ENCODE measurements around the gene ADNP.

Gene ADNP

DNA sequence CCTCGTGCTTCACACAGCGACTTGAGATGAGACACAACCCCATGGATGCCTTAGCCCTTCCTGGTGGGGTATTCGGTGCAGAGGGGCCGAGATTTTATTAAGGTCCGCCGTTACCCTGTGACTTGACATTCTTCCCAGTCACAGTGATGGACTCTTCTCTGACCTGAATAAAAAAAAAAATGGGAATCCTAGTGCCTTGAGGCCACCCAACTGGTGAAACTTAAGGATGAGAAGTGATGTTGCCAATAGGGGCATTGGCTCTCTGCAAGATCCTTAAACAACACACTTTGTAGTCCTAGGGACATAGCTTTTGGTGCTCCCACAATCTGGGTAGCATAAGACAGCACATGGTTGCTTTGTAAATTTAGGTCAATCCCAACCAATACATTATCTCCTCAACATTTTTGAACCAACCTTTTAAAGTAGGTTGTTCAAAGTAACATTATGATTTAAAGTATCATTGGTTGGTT lies 814 bp upstream of the ADNP start:
- no peak for DNase-seq

DNA sequence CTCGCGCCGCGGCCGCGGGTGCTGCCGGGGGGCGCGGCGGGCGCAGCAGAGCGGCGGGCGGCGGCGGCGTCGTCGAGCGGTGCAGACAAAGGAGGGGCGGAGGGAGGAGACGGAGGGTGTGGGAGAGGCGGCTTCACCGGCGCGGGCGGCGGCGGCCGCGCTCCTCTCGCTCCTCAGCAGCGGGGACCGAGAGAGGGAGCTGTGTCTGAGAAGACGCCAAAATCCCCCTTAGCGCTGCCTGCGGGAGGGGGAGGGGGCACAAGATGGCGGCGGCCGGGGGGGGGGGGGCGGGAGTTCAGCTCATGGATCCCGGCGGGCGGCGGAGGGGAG lies 296 bp downstream of the ADNP start:
- no peak for DNase-seq

DNA sequence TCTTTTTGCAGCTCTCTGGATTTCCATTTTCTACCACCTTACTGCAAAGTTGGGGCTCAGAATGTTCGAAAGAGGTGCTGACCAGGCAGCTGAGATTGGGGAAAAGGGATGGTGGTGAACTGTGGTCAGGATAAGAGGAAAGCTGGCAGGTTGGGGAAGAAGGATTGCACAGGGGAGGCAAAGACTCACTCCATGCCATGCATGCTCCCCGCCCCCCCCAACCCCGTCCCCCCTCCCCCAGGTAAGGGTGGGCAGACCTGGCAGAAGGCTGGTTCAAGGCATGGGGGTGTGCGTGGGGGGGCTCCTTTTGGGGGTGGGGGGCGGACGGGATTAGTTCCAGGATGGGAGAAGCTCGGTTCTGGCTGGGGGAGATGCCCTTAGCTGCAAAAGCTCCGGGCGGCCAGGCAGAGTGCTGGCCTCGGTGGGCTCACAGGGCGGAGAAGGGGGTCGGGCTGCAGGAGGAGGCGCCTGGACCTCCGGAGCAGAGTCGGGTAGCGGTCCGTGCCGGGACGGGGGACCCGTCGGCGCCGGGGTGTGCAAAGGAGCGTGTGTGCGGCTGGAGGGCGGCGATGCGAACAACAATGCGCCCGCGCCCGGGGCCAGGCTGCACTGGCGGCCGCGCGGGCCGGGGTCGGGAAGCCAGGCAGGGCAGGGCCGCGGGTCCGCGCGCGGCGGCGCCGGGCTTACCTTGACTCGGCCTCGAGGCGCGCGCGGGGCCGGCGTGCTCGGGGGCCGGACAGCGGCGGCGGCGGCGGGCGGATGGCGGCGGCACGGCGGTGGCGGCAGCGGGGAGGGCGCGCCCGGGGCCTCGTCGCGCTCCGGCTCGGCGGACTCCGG lies 880 bp downstream of the ADNP start:
- DNase-seq: peak in 1 of 2 experiments; percentile 30

DNA sequence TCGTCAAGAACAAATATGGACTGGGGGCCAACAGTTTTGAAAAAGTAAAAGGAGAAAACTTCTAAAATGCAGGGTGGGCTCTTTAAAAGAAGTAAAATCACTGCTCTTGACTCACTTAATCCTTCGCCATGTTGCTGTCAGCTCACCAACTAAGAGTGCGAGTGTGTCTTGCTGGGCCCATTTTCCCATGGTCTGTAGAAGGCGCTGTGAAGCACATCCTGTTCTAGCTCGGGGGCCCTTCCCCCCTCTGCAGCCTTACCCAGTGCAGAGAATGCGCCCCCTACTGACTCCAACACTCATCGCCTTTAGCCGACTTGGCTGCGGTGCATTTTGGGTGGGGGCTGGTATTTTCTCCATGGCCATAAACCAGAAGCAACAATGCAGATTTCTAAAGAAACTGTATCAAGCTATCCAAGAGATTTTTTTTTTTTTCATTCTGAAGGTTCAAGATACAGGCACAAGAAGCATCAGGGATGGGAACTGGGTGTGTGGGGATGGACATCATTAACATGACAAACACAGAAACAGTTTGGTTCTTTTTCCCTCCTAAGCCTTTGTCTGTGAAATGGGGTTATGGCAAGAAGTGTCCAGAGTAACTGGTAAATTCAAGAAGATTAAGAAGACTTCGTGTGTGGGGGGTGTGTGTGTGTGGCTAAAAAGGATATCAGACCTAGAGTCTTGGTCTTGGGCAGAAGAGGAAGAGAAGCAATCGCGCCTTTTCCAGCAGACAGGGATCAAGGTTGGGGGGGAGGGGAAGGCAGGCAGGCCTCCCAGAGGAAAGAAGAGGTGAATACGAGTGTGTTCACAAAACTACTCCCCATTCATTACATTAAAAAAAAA lies 1.7 kb downstream of the ADNP start:
- peak; percentile 94 to 96 for DNase-seq

DNA sequence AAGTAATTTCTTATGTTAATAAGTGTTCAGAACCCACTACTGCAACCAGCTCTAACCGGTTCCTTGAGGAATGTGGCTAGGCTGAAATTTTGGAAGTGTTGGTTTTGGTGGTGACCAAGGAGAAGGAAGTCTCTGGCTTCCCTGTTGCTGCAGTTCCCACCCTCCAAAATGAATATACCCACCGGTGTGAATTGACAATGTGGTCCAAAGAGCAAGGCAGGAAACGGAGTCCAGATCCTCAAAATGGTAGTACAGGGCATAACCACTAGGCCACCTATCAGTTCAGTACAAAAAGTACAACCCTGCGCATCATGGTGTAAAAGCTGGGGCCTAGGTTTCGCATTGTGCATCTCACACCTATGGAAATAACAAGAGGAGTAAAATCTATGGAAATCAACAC lies 2.8 kb downstream of the ADNP start:
- DNase-seq: no peak

DNA sequence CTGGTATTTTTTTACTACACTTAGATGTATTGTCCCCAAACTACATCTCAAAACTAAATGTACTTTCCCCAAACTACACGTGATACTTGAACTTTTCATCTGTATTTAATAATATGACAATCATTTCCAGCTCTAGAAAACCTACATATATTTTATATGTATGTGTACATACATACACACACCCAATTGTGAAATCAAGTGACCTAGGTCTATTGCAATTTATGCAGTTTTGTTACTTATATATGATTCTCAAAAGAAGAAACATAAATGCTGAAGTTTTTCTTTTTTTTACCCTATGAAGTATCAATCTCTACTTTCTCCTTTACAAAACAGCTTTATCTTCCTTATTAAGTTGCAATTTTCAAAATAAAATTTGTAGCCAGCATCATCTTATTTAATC lies 4.7 kb downstream of the ADNP start:
- no peak for DNase-seq

DNA sequence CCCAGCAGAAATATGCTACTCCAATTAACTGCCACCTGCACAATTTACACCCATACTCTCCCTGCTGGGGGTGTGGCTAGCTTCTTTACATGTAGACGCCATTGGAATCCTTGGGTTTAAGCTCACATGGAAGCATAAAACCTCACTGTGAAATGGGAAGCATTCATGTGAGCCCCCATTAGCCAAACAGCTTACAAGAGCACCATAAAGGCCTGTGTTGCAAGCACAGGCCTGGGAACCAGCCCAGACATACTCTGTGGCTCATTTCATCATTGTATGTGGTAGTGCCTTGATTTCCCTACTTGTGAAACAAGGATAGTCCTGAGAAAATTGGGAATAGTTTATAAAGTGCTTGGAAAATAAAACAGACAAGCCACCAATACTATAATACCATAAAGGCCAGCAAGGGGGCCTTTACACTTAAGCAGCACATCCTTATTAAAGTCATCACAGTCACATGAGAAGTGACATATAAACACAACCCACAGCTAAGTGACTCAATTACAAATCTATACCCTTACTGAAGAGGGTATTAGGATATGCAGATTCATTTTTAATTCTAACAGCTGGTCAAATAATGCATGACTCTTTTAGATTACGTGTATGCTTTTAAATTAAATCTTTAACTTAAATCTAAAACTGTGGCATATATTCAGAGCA lies 6.8 kb downstream of the ADNP start:
- no peak for DNase-seq

DNA sequence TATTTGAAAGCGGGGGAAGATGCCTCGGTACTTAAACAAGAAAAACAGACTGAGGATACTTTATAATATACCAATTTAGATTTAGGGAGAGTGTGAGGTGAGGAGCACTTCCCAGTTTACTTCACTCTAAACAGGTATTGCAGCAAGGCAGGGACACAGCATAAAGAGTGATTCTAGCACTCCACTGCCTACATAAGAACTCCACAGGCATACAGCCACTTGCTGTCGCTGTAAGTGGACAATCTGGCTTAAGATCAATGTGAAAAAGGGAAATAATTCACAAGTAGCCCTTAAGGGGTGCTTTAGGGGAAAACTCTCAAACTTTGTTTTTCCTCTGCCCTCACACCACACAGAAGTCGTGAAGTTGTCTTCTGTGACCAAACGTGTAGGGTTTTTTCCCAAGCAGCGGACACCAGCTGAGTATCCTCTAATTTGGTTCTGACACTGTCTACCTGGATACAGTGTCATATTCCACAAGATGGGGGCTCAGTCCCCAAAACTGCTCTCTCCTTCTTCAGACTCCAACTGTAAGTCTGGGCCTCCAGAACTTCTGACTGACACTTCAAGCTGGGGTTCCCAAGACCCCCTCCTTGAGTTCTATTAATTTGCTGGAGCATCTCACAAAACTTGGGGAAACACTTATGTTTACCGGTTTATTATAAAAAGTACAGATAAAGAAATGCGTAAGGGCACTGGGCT lies 9.3 kb downstream of the ADNP start:
- no peak for DNase-seq

DNA sequence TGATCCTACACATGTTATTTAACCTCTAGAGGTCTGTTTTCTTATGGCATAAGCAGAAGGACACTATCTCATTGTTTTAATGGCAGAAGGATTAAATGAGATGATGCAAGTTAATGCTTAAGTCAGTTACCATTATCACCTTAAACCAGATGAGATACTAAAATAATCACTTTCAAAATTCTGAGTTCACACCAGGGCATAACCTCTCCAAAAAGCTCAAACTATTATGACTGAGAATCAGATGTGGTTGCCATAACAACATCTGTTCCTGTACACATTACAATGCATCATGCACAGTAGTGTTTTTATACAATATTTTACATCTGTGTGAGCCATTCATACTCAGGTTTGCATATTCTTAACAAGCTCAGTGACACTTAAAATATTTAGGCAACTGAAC lies 10.2 kb downstream of the ADNP start:
- DNase-seq: no peak

DNA sequence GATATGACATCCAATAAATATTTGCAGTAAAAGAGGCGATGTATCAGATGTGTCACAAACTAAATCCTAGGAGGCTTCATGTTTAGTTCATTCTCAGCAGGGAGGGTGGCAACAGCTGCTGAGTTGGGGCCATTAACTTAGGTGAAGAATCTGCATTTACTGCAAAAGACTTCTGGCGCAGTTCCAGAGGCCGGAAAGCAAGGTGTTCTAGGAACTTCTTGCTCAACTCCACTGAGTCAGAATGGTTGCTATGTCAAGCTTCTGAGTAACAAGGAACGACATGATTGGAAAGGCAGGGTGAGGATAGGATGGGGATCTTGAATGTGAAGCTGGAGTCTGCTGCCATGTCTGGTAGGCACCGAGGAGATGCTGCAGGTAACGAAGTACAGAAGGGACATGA lies 11.7 kb downstream of the ADNP start:
- DNase-seq: peak in 1 of 2 experiments; percentile 13

DNA sequence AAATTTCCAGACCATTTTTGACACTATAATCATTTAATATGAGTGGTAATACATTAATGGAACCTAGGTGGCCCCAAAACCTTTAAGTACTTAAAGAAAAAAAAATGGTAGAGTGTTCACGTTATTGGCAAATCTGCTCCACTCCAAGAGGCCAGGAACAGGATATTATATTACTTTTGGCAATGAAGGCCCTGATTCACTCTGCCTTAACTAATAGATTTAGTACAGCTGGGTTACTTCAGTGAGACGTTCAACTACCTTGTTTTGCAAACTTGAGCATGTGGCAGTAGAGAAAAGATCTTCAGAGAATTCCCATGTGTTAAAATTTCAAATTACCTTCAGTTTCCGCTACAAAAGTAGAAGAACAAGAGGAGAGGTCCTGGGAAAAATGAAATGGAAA lies 12.8 kb downstream of the ADNP start:
- peak; percentile 27 to 30 for DNase-seq

DNA sequence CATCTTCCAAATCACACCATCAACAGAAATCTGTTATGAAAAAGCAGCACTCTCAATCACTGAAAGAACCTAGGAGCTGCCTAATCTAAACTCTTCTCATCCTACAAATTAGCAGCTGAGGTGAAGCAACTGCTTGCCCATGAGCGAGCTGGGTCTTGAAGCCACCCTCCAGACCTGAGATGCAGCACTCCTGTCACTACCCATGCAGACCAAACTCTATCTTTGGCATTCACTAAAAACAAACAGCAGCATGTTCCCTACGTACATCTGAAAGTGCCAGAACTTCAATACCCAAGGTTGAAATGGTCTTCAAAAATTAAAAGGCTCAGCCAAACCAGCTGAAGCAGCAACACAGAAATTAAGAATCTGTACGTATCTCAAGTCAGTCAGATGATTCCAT lies 14.3 kb downstream of the ADNP start:
- DNase-seq: no peak

DNA sequence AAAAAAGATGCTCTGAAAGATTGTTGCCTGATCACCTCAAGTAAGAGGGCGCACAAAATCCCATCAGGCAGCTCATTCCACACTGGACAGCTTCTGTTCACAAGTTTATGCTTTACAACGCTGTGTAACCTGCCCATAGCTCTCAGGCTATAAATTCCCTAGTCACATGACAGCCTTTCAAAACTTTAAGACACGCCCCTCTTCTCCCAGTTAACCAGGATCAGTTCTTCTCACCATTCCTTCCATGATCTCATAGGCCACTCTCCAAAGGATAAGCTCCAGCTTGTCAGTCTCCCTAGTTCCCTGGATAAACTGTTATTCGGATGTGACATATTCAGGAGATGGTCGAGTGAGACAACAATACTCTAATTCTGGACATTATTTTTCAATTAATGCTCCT lies 15.0 kb downstream of the ADNP start:
- DNase-seq: no peak

DNA sequence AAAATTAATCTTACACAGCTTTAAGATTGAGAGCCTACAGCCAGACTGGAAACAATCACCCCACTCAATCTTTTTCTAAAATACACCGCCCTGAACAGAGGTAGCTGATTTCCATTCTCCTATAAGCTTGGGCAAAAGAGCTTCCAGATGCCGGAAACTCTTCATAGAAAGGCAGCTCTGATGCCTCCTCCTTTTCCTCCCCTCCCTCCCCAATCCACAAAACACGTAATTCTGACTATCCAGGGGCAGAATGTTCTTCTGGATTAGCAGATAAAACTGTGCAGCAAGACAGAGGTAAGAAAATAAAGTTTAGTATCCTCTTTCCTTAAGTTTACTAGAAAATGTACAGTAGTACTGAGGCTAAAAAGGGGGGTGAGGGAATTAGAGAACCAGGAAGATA lies 15.8 kb downstream of the ADNP start:
- no peak for DNase-seq

DNA sequence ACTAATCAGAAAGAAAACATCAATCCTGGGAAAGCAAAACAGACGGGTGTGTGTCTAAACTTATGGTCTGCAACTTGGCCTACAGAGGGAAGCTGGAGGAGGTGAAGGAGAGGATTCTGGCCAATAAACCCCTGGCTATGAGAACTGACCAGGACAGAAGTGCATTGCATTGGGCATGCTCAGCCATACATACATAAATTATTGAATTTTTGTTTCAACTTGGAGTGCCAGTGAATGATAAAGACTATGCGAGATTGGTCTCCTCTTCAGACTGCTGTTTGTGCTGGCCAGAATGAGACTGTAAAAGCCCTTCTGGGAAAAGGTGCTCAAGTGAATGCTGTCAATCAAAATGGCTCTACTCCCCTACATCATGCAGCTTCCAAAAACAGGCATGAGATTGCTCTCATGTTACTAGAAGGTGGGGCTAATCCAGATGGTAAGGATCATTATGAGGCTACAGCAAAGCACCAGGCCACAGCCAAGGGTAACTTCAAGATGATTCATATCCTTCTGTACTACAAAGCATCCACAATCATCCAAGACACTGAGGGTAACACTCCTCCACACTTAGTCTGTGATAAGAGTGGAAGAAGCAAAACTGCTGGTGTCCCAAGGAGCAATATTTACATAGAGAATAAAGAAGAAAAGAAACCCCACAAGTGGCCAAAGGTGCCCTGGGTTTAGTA lies 17.4 kb downstream of the ADNP start:
- DNase-seq: peak in 1 of 2 experiments; percentile 28

DNA sequence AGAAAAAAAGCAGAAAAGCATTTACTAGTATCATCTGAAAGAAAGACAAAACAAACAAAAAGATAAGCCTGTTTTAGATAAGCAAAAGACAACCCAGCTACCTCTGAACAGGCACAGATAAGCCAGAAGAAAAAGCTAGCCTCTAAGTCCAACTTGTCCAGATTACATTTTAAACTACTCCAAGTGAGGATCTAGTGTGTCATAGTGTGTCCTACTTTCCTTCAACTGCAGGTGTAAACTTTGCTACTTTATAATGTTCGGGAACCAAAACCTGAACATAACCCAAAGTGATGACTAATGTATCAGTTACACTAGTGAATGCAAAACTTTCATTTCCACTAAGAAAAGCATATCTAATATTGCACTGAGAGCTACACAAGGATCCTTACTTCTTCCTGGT lies 19.5 kb downstream of the ADNP start:
- no peak for DNase-seq

DNA sequence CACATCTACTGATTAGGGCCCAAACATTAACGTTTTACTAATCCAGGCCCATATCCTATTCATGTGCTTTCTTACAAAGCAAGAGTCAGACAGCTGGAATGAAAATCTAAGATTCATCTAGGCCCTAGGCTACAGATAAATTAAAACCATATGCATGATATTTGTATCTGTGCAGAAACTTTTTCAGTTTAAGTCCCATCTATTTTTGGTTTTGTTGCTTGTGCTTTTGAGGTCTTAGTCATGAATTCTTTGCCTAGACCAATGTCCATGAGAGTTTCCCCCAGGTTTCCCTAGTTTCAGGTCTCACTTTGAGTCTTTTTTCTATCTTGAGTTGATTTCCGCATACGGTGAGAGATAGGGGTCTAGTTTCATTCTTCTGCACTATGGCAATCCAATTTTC lies 20.2 kb downstream of the ADNP start:
- no peak for DNase-seq

DNA sequence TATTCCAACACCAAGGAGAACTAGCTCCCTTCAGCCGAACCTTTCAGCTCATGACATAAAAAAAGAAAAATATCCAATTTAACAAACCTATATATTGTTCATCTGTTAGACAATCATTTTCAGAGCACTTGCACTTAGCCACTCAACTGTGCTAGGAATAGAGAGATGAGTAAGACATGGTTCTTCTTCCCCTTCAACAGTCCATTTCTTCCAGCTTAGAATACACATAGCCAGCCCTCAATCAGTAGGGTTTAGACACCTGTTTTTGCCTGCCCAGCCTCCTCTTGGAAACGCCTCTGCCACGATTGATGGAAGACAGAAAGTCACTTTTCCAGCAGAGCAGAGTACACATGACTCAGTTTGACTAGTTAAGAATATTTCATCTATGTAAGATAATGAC lies 21.8 kb downstream of the ADNP start:
- DNase-seq: no peak

DNA sequence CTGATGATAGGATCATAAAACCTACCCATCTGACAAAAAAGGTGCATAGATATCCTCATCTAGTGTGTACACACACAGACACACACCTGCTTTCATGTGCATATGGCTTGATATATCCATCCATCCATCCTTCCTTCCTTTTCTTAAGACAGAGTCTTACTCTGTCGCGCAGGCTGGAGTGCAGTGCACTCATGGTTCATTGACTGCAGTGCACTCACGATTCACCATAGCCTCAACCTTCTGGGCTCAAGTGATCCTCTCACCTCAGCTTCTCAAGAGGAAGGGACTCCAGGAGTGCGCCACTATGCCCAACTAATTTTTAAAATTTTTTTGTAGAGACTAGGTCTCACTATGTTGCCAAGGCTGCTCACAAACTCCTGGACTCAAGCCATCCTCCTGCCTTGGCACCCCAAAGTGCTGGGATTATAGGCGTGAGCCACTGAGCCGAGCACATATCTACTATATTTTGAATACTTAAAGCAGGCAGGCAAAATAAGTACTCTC lies 27.1 kb downstream of the ADNP start:
- no peak for DNase-seq

DNA sequence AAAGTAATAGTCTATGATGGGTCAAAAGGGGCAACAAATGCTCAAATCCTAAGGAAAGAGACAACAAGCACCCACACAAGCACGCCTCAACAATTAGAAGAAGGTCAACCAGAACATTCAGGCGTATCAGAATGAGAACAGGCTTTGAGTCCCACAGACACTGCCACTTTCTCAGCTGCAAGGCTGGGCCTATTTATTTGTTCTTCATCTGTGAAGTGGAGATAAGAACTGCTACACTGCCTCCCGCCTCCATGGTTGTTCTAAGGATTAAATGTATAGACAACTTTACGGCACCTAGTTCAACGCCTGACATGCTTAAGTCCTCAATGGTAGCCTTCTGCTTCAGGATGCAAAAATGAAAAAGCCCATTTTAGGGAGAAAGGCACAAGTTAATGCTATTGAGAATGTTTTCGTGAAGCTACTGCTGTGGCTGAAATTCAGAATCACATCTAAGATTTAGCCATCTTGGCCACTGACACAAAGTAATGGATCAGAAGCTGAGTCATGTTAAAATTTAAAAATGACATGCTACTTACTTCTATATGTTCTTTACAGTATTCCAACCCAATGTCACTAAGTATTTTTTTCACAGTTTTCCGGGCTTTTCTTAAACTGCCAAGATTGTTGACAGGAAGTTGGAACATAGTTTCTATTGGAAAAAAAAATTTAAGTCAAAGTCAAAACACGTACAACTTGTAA lies 27.7 kb downstream of the ADNP start:
- no peak for DNase-seq

DNA sequence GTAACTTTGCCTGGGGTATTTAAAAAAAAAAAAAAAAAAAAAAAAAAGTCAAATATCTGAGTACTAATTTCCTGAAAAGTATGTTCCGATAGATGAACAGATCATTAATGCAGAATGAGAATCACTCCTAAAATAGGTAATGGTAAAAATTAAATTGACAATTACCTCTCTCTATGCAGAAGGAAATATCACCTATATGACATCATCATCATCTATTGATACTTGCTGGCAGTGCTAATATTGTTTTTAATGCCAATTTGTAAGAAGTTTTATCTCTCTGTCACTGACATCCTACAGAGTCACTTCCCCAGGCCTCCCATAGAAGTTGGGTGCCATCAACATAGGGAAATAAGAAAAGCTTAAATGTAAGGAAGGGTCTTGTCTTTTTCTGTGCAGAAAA lies 29.9 kb downstream of the ADNP start:
- DNase-seq: no peak

DNA sequence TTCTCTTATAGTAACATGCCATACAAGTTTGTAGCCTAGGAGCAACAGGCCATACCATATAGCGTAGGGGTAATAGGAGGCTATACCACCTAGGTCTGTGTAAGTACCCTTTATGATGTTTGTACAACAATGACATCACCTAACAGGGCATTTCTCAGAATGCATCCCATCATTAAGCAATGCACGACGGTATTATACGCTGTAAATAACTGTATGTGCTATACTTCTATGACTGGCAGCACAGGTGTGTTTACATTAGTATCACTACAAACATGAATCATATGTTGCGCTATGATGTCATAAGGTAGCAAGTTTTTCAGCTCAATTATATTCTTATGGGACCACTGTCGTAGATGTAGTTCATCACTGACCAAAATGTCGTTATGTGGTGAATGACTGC lies 31.0 kb downstream of the ADNP start:
- no peak for DNase-seq
